HG03442 (cell line): Measurements from ENCODE around the gene NDUFS6.
"Not testable (repeated sequence)": the region's sequence is repeated elsewhere in the genome, so short reads cannot be mapped to it uniquely, and the experiment has no call there.

ENCODE experiments used
- ATAC-seq: cut with Tn5 transposase; IDR thresholded peaks from one replicate; pipeline ENCODE4 v1.9.1; 2021; ENCODE audit warnings: mild to moderate bottlenecking, moderate library complexity; ENCODE audit not compliant: unreplicated experiment

Gene NDUFS6

DNA sequence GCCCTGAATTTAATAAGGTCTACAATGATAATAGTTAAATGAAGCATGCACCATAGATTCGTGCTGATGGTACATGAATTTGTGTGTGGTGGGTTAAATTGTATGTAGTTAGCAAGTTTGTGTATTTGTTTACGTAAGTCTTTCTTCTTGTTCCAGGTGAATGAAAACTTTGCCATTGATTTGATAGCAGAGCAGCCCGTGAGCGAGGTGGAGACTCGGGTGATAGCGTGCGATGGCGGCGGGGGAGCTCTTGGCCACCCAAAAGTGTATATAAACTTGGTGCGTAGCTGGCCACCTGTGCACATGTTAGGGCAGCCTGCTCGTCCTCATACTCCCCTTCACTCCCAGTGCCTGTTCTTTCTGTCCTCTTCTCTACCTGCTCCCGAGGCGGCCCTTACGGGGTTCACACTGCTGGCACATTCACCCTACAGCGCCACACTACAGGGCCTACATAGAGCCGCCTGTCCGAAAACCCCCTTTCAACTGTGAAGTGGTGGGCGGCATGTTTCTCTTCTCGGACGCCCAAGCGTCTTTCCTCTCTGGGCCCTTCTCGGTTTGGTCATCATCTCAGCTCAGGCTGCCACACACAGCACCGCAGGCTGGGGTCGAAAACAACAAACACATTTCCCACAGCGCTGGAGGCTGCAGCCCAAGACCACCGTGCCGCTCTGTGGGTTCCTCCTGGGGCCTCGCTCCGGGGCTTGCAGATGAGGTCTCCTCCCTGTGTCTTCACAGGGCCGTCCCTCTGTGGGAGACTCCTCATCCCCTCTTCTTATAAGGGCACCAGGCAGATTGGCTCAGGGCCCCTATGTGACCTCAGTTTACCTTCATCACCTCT is 13.2 kb downstream of the NDUFS6 start:
- no peak for ATAC-seq

GRCh38 chr5:1815071-1815786 is 14.0 kb downstream of the NDUFS6 start:
- ATAC-seq = no peak

GRCh38 chr5:1815881-1816292 is 14.7 kb downstream of the NDUFS6 start:
- no peak for ATAC-seq

GRCh38 chr5:1816495-1817089 is 15.4 kb downstream of the NDUFS6 start:
- not testable (repeated sequence) for ATAC-seq

GRCh38 chr5:1817261-1818043 is 16.2 kb downstream of the NDUFS6 start:
- ATAC-seq = no peak

GRCh38 chr5:1818784-1819183 is 17.6 kb downstream of the NDUFS6 start:
- no peak for ATAC-seq

DNA sequence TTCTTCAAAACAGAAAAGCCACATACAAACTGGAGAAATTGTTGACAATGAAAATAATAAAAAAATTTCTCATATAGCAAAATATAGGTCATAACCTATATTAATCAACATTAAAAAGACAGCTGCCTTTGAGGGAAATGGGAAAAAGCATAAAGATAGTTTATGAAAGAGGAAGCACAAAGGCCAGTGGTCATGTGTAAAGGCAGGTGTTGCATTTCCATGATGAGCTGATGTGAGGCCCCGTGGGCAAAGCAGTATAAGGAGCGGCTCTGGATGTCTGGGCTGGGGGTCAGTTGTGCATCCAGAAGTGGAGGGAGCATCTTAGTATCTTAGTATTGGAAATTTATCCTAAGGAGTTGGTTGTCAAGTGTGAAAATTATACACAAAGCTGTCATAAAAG is 18.3 kb downstream of the NDUFS6 start:
- no peak for ATAC-seq

DNA sequence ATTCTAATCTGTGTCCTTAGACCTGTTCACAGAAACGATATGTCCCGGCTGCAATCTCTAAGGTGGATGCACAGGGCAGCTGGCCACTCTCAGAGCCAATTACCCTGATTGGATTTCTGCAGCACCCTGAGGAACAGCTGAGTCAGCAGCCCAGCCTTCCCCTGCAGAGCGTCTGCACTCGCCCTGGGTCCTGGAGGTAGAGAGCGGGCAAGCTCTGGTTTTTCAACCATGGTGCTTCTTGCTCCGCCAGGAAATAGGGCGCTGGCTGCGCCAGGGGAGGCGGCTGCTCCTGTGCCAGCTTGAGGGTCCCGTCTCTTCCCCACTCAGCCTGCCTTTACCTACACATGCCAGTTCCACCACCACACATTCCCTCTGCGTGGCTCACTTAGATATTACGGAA is 19.2 kb downstream of the NDUFS6 start:
- ATAC-seq = no peak

- ATAC-seq = no peak
Observed at GRCh38 chr5:1820926-1821325, 19.7 kb downstream of the NDUFS6 start.

DNA sequence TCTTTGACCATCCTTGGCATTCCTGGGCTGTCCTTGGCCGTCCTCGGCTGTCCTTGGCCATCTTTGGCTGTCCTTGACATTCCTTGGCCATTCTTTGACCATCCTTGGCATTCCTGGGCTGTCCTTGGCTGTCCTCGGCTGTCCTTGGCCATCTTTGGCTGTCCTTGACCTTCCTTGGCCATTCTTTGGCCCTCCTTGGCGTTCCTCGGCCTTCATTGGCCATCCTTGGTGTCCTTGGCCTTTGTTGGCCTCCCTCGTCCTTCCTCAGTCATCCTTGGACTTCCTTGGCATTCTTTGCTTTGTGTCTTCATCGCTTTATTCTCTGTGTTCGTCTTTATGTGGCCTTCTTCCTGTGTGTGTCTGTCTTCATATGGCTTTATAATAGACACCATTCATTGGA is 20.7 kb downstream of the NDUFS6 start:
- no peak for ATAC-seq

GRCh38 chr5:1823381-1824034 is 22.3 kb downstream of the NDUFS6 start:
- no peak for ATAC-seq

DNA sequence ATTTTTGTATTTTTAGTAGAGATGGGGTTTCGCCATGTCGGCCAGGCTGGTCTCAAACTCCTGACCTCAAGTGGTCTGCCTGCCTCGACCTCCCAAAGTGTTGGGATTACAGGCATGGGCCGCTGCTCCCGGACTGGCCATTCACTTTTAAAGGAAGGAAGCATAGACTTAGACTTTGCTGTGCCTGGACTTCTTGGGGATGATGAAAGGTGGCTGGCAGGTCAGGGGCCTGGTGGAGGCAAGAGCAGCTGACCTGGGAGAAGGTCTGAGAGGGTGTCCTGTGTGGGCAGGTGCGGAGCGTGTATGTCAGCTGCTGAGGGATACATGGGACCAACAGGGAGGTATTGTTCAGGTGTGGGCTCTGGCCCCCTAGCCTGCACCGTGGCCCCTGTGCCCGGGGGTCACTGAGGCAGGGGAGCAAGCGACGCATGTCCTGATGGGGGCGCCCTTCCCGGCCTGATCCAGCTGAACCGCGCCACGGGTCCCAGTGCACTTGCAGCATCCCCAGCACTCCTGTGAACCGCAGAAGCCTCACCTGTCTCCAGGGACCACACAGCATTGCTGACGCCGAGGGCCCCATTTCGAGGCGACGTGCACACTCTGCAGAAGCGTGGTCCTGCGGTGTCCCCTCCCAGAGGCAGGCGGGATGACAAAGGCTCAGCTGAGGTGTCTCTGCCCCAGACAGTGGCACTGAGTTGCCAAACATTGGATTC is 23.1 kb downstream of the NDUFS6 start:
- ATAC-seq = no peak

DNA sequence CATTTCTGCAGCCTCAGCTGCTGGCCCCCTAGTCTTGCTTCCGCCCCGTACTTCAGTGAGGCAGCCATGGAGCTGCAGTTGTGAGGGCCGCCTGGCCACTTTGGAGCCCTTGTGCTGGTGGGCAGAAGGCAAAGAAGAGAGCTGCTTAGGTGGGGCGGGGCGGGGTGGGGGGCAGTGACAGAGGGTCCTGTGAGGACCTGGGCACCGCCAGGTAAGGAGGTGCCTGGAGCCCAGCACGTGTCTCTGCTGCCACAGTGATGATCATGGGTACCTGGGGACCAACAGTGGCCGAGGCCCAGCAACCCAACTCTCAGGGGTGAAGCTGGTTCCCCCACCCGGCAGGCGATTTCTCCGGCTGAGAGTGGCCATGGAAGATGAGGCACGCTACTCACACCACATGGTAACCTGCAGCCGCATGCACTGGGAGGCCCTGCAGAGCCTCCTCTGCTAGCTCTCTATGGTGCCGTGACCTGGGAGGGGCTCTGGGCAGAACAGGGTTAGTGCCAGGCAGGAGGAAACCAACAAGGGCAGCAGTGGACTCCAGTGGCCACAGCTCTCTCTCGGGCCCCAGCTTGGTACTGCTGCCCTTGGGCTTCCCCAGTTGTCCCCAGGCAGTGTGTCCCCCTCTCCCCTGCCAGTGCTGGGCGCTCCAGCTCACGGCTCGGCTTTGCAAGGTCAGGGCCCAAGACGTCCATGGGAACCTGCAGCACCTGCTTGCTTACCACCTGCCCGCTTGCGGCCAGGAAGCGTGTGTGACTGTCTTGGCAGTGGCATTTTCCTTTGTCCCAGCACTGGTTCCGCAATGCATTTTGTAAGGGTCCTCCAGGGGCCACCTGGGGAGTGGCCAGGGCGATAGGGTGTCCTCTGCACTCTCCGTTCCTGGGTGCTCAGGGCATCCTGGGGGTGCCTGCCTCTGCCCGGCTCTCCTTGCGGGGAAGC is 24.0 kb downstream of the NDUFS6 start:
- no peak for ATAC-seq

GRCh38 chr5:1826235-1826980 is 25.2 kb downstream of the NDUFS6 start:
- ATAC-seq = no peak

DNA sequence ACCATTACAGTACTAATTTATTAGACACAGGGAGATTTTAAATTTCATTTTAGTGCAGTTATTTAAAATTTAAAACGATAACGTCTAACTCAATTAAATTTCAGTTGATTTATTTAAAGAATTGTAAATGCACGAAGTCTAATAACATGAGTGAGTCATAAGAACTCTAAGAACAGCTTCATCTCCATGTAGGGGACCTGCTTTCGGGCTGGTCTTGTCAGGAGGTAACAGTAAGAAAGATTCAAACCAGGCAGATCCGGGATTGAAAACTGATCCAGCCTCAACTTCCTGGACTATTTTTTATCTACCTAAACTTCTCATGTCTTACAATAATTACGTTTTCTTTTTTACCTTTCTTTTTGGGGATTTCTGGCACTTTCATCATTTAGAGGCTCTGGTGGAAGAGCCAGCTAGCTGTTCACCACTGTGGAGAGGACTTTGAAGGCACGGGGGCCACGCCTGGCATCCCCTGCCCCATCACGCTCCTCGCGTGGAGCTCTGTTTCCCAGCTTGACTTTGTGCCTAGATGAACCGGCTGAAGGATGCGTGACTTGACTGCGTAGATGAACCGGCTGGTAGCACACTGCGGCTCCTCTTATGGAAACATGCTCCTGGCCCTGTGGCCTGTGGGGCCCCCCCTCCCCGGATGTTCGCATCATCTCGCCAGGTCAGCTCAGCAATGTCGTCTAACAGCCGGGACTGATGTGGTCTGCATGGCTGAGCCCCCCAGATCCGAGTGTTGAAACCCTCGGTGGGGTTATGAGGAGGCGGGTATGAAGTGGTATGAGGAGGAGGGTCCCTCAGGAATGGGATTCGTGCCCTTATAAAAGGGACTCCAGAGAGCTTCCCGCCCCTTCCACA is 26.0 kb downstream of the NDUFS6 start:
- no peak for ATAC-seq

GRCh38 chr5:1827886-1828397 is 26.7 kb downstream of the NDUFS6 start:
- ATAC-seq = no peak
